ENCODE data around the gene AGAP1. TPM values are rescaled to one million over a fixed set of nuclear protein-coding genes. Genes with fewer than 3 reads are reported as not detected.

Gene AGAP1
- total and polyA plus RNA-seq, 2 donors (not counting 3 experiments of a cell fraction or from before 2014, with no cell fraction given): 10.2 to 20.9 TPM

DNA sequence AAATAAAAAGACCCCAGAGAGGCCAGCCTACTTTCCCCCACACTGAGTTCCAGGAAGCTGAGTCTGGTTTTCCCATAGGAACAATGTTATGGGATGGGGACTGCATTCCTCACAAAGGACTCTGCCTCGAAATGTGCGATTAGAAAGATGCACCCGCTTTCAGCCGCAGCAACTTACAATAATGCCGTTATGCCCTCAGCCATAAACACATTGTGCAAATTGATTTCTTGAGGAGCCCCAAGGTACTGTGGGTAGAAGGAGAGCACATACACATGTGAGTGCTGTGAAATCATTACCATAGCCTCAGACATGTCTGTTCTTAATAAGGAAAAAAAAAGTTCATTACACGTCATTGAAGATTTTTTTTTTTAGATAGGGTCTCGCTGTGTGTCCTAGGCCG is 64.7 kb downstream of the AGAP1 start:
- no TSS peak for BruUV-seq (replicated peaks)

More for the DNA sequence above, 64.7 kb downstream of the AGAP1 start:
- no peak overlapping the region for H3K4me3 ChIP-seq (replicated peaks in 1 of 3; ENCODE audit: insufficient read depth in 1 of 3, low read depth in 1 of 3, low read length in 3 of 3)
- TF ChIP-seq, protein P1, sequence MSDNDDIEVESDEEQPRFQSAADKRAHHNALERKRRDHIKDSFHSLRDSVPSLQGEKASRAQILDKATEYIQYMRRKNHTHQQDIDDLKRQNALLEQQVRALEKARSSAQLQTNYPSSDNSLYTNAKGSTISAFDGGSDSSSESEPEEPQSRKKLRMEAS (IDR thresholded peaks at IDR 0.05; ENCODE audit: insufficient read depth, insufficient read length): no peak
- TF ChIP-seq, protein P2, sequence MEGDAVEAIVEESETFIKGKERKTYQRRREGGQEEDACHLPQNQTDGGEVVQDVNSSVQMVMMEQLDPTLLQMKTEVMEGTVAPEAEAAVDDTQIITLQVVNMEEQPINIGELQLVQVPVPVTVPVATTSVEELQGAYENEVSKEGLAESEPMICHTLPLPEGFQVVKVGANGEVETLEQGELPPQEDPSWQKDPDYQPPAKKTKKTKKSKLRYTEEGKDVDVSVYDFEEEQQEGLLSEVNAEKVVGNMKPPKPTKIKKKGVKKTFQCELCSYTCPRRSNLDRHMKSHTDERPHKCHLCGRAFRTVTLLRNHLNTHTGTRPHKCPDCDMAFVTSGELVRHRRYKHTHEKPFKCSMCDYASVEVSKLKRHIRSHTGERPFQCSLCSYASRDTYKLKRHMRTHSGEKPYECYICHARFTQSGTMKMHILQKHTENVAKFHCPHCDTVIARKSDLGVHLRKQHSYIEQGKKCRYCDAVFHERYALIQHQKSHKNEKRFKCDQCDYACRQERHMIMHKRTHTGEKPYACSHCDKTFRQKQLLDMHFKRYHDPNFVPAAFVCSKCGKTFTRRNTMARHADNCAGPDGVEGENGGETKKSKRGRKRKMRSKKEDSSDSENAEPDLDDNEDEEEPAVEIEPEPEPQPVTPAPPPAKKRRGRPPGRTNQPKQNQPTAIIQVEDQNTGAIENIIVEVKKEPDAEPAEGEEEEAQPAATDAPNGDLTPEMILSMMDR (IDR thresholded peaks at IDR 0.05; ENCODE audit: extremely low read depth in 1 of 2, insufficient read depth in 1 of 2, low read depth in 1 of 2, low read length in 2 of 2): no peak
- no peak for TF ChIP-seq POLR2A (IDR thresholded peaks at IDR 0.05; ENCODE audit: low read depth, low read length)
- no peak for TF ChIP-seq EZH2 (IDR thresholded peaks at IDR 0.05; ENCODE audit: borderline replicate concordance, low read depth, low read length, severe bottlenecking)
- TF ChIP-seq MYC (IDR thresholded peaks at IDR 0.05; ENCODE audit: low read depth, low read length): no peak
- no peak for TF ChIP-seq GATA2 (IDR thresholded peaks at IDR 0.05; ENCODE audit: insufficient read depth, insufficient read length, low read depth, low read length)
- TF ChIP-seq JUN (IDR thresholded peaks at IDR 0.05; ENCODE audit: borderline replicate concordance, insufficient read depth, insufficient read length, low read depth): no peak
- no peak for TF ChIP-seq FOS (IDR thresholded peaks at IDR 0.05; ENCODE audit: borderline replicate concordance, insufficient read depth, low read length)
- no peak for TF ChIP-seq POLR2AphosphoS5 (IDR thresholded peaks at IDR 0.05; ENCODE audit: insufficient read depth, low read depth, low read length)
- H3K9me3 ChIP-seq (replicated peaks; ENCODE audit: control insufficient read depth, insufficient read depth, low read length): no peaks in the 10 kb centered on the region
- POLR2A ChIA-PET: no interaction called here
- no peak overlapping the region for H3K27ac ChIP-seq (ENCODE audit: insufficient read depth, low read depth, low read length)
- no peak for DNase-seq (ENCODE audit: low read depth, low spot score)
- CTCF ChIA-PET: interaction anchor here (1.5 kb wide), 1 partner anchor 35 kb away, joined by 7 read pairs; no protein-coding TSS in a partner anchor
- H3K79me2 ChIP-seq (ENCODE audit: control insufficient read depth, insufficient read depth, low read length): no peaks in the 10 kb centered on the region
- no peak overlapping the region for H3K4me2 ChIP-seq (ENCODE audit: insufficient read depth, low read length)
- H3K9ac ChIP-seq (replicated peaks; ENCODE audit: extremely low read depth, insufficient read depth, low read length): no peak overlapping the region
- no peaks in the 10 kb centered on the region for H3K9me1 ChIP-seq (replicated peaks; ENCODE audit: control insufficient read depth, extremely low read depth, insufficient read depth, low read length)
- peaks cover 6% of the 10 kb centered on the region for H3K4me1 ChIP-seq (ENCODE audit: control insufficient read depth, extremely low read depth, insufficient read depth, low read length)
- no peaks in the 10 kb centered on the region for H3K36me3 ChIP-seq (ENCODE audit: control insufficient read depth in 2 of 2, extremely low read depth in 1 of 2, insufficient read depth in 2 of 2, low read length in 2 of 2)
- H2AFZ ChIP-seq (ENCODE audit: low read depth, low read length): no peak overlapping the region
- no peak for FAIRE-seq
- H3K27me3 ChIP-seq (ENCODE audit: control insufficient read depth in 2 of 2, insufficient read depth in 2 of 2, low read length in 2 of 2): no peaks in the 10 kb centered on the region
- no peaks in the 10 kb centered on the region for H4K20me1 ChIP-seq (replicated peaks; ENCODE audit: control insufficient read depth, extremely low read depth, insufficient read depth, low read length)
- dilution Hi-C loops (cut with MboI; ENCODE audit: extremely low pct_ligation_motif_present, low sequenced_read_pairs) (no loop called here), intact Hi-C loops (cut with micrococcal nuclease) (no loop called here)

All from endothelial cell of umbilical vein (primary cell).